IMR-90 (cell line): ENCODE results near the gene RABGGTA.

Experiments used
- CEBPB ChIP-seq: IDR thresholded peaks from 2 replicates; pipeline ENCODE4 v1.6.1; 2012; ENCODE audit warnings: low read depth, low read length, improper control_type of control experiment
- CHD1 ChIP-seq: IDR thresholded peaks from 2 replicates; pipeline ENCODE4 v1.6.1; 2012; ENCODE audit warnings: low read depth, low read length, improper control_type of control experiment
- MAFK ChIP-seq: IDR thresholded peaks from 2 replicates; pipeline ENCODE4 v1.6.1; 2012; ENCODE audit warnings: low read depth, low read length, improper control_type of control experiment
- MAZ ChIP-seq: IDR thresholded peaks from 2 replicates; pipeline ENCODE4 v1.6.1; 2012; ENCODE audit warnings: low read depth, mild to moderate bottlenecking, low read length, improper control_type of control experiment, moderate library complexity, borderline replicate concordance
- MXI1 ChIP-seq: IDR thresholded peaks from 2 replicates; pipeline ENCODE4 v1.6.1; 2012; ENCODE audit warnings: low read depth, mild to moderate bottlenecking, low read length, moderate library complexity, borderline replicate concordance
- NFE2L2 ChIP-seq: fragments of 150-350 bp; IDR thresholded peaks from 2 replicates; pipeline ENCODE4 v1.6.1; 2016; ENCODE audit warnings: low read depth, mild to moderate bottlenecking, low read length
- POLR2A ChIP-seq: IDR thresholded peaks from 2 replicates; pipeline ENCODE4 v1.6.1; 2012; ENCODE audit warnings: mild to moderate bottlenecking, low read depth, low read length
- RAD21 ChIP-seq: IDR thresholded peaks from 2 replicates; pipeline ENCODE4 v1.6.1; 2012; ENCODE audit warnings: low read length, improper control_type of control experiment
- RCOR1 ChIP-seq: IDR thresholded peaks from 2 replicates; pipeline ENCODE4 v1.6.1; 2012; ENCODE audit warnings: mild to moderate bottlenecking, low read length, improper control_type of control experiment; ENCODE audit not compliant: insufficient replicate concordance
- RFX5 ChIP-seq: IDR thresholded peaks from 2 replicates; pipeline ENCODE4 v1.8.0; 2012; ENCODE audit warnings: low read depth, mild to moderate bottlenecking, low read length, moderate library complexity
- SMC3 ChIP-seq: fragments of 150-350 bp; IDR thresholded peaks from 2 replicates; pipeline ENCODE4 v1.6.1; 2016; ENCODE audit warnings: low read depth, mild to moderate bottlenecking, antibody characterized with exemption, low read length, moderate library complexity
- TF ChIP-seq, protein P1 (sequence below): conservative IDR thresholded peaks from 2 replicates; pipeline ENCODE4 v1.5.1; 2012; ENCODE audit warnings: mild to moderate bottlenecking, low read depth, low read length, improper control_type of control experiment
- TF ChIP-seq, protein P2 (sequence below): fragments of 150-350 bp; IDR thresholded peaks from 2 replicates; pipeline ENCODE4 v1.6.1; 2017; ENCODE audit warnings: mild to moderate bottlenecking, antibody characterized with exemption, low read length, low read depth
- TF ChIP-seq, protein P3 (sequence below): fragments of 150-350 bp; IDR thresholded peaks from 2 replicates; pipeline ENCODE4 v1.6.1; 2016; ENCODE audit warnings: low read depth, mild to moderate bottlenecking, low read length, moderate library complexity, borderline replicate concordance

DNA sequence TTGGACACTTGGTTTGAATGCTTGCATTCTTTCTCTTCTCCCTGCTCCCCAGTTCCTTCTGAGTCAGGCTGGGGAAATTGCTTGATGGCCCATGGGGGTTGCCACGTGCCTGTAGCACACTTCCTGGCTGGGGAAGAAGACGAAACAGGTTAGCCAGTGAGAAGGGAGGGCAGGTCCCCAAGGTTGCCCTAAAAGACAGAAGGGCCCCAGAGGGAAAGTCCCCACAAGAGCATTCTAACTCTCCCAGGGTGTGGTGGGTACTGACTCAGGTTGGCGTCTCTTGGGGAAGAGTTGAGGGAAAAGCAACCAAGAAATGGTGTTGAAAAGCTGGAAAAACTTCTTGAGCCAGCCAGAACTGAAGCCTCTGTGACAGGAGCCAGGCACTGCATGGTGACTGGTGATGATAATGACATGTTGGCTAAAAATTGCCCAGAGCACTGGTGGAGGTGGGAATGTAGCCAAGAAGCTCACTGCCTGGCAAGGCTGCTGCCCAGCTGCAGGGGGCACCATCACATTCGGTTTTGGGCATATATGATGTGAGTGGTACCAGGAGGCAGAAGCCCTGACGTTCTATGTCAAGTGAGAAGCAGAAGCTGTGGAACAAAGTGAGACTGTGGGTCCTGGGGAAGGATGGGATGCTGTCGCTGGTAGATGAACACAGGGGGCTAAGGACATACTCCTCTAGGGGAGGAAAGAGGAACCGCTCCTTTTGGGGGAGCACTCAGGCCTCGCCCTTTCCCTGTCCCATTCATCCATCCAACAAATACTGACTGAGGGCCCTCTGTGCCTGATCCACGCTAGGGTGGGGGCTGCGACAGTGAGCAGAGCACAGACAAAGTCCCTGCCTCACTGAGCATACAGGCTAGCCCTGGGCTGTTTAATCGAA, 8.1 kb upstream of the RABGGTA start:
- TF ChIP-seq, protein P1, sequence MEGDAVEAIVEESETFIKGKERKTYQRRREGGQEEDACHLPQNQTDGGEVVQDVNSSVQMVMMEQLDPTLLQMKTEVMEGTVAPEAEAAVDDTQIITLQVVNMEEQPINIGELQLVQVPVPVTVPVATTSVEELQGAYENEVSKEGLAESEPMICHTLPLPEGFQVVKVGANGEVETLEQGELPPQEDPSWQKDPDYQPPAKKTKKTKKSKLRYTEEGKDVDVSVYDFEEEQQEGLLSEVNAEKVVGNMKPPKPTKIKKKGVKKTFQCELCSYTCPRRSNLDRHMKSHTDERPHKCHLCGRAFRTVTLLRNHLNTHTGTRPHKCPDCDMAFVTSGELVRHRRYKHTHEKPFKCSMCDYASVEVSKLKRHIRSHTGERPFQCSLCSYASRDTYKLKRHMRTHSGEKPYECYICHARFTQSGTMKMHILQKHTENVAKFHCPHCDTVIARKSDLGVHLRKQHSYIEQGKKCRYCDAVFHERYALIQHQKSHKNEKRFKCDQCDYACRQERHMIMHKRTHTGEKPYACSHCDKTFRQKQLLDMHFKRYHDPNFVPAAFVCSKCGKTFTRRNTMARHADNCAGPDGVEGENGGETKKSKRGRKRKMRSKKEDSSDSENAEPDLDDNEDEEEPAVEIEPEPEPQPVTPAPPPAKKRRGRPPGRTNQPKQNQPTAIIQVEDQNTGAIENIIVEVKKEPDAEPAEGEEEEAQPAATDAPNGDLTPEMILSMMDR, result peak; percentile 17; the same call in 1 of the 2 replicates
- no peak for TF ChIP-seq POLR2A
- TF ChIP-seq RAD21, result no peak
- TF ChIP-seq MXI1, result no peak
- no peak for TF ChIP-seq CEBPB
- TF ChIP-seq NFE2L2, result no peak
- TF ChIP-seq RFX5, result no peak
- TF ChIP-seq CHD1, result no peak
- TF ChIP-seq, protein P2, sequence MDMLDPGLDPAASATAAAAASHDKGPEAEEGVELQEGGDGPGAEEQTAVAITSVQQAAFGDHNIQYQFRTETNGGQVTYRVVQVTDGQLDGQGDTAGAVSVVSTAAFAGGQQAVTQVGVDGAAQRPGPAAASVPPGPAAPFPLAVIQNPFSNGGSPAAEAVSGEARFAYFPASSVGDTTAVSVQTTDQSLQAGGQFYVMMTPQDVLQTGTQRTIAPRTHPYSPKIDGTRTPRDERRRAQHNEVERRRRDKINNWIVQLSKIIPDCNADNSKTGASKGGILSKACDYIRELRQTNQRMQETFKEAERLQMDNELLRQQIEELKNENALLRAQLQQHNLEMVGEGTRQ, result no peak
- no peak for TF ChIP-seq MAZ
- no peak for TF ChIP-seq MAFK
- TF ChIP-seq, protein P3, sequence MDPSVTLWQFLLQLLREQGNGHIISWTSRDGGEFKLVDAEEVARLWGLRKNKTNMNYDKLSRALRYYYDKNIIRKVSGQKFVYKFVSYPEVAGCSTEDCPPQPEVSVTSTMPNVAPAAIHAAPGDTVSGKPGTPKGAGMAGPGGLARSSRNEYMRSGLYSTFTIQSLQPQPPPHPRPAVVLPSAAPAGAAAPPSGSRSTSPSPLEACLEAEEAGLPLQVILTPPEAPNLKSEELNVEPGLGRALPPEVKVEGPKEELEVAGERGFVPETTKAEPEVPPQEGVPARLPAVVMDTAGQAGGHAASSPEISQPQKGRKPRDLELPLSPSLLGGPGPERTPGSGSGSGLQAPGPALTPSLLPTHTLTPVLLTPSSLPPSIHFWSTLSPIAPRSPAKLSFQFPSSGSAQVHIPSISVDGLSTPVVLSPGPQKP, result no peak
- no peak for TF ChIP-seq SMC3
- no peak for TF ChIP-seq RCOR1
